ENCODE measurements around the gene TLX2. TPM values are rescaled to one million over a fixed set of nuclear protein-coding genes. Genes with fewer than 3 reads are reported as not detected.

The TLX2 gene
- total and polyA plus RNA-seq, 2 of the 13 experiments (the other 11 are each of a cell fraction or from before 2014, with no cell fraction given) = 0.05 to 0.20 TPM

DNA sequence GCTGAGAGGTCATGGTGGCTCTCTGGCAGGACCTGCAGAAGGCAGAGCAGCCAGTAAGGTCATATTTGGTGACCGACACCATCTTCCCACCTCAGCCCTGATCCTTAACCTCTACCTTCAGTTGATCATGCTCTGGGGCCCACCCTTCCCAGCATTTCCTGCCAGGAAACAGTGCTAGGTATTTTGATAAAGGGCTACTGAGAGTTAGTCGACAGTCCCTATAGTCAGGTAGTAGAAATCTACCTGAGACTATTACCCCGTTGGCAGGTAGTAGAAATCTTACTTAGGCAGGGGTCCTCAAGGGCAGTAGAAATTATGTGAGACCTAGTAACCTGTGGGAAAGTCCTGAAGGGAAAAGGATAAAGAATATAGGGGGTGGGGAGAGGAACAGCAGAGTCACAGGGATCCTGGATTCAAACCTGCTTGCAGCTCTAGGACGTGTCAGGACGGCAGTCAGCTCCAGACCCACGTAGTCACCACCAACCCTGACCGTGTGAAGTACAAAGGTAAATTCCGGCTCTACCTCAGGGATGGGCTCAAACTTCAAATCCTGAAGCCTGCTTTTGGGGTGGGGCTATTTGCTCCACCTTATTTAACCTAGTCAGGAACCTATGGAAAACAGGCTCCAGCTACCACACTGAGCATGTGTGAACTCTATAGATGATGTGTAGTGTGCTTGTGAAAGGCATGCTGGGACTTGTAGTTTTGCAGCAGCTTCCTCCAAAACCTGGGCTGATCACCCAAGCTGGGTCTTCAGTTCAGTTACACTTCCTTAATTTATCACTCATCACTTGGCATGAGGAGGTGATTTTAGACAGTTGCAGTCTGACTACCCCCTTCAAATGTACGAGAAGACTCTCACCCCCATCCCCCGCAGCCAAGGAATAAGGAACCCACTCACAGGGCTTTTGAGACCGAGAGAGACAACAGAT lies 11.7 kb downstream of the TLX2 start, which contains the start of gene DQX1 (continued):
- TF ChIP-seq, protein P1, sequence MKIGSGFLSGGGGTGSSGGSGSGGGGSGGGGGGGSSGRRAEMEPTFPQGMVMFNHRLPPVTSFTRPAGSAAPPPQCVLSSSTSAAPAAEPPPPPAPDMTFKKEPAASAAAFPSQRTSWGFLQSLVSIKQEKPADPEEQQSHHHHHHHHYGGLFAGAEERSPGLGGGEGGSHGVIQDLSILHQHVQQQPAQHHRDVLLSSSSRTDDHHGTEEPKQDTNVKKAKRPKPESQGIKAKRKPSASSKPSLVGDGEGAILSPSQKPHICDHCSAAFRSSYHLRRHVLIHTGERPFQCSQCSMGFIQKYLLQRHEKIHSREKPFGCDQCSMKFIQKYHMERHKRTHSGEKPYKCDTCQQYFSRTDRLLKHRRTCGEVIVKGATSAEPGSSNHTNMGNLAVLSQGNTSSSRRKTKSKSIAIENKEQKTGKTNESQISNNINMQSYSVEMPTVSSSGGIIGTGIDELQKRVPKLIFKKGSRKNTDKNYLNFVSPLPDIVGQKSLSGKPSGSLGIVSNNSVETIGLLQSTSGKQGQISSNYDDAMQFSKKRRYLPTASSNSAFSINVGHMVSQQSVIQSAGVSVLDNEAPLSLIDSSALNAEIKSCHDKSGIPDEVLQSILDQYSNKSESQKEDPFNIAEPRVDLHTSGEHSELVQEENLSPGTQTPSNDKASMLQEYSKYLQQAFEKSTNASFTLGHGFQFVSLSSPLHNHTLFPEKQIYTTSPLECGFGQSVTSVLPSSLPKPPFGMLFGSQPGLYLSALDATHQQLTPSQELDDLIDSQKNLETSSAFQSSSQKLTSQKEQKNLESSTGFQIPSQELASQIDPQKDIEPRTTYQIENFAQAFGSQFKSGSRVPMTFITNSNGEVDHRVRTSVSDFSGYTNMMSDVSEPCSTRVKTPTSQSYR (CRISPR knock-in tag; IDR thresholded peaks at IDR 0.05; ENCODE audit: borderline replicate concordance) = 0 out of 2 replicates have a peak, but pooled peaks have one; percentile 21
- TF ChIP-seq ZNF446 (CRISPR knock-in tag; IDR thresholded peaks at IDR 0.05) = no peak
- TF ChIP-seq ZBTB3 (CRISPR knock-in tag; IDR thresholded peaks at IDR 0.05; ENCODE audit: borderline replicate concordance, low read depth) = 0 out of 2 replicates have a peak, but pooled peaks have one; percentile 29
- no peak for TF ChIP-seq TEAD2 (CRISPR knock-in tag; IDR thresholded peaks at IDR 0.05)
- TF ChIP-seq ZNF724P (CRISPR knock-in tag; IDR thresholded peaks at IDR 0.05; ENCODE audit: borderline replicate concordance) = no peak
- TF ChIP-seq, protein P2, sequence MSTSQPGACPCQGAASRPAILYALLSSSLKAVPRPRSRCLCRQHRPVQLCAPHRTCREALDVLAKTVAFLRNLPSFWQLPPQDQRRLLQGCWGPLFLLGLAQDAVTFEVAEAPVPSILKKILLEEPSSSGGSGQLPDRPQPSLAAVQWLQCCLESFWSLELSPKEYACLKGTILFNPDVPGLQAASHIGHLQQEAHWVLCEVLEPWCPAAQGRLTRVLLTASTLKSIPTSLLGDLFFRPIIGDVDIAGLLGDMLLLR (CRISPR knock-in tag; IDR thresholded peaks at IDR 0.05) = no peak
- peak; percentile 72 for TF ChIP-seq CREB1 (IDR thresholded peaks at IDR 0.05)
- peak; percentile 95 for TF ChIP-seq CREB1 (CRISPR knock-in tag; IDR thresholded peaks at IDR 0.05)
- TF ChIP-seq ZNF615 (CRISPR knock-in tag; IDR thresholded peaks at IDR 0.05; ENCODE audit: borderline replicate concordance) = no peak
- TF ChIP-seq, protein P3, sequence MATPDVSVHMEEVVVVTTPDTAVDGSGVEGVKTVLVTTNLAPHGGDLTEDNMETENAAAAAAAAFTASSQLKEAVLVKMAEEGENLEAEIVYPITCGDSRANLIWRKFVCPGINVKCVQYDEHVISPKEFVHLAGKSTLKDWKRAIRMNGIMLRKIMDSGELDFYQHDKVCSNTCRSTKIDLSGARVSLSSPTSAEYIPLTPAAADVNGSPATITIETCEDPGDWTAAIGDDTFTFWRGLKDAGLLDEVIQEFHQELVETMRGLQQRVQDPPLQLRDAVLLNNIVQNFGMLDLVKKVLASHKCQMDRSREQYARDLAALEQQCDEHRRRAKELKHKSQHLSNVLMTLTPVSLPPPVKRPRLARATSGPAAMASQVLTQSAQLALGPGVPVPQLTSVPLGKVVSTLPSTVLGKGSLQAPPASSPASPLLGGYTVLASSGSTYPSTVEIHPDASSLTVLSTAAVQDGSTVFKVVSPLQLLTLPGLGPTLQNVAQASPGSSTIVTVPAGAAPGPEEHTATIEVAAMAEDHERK (CRISPR knock-in tag; IDR thresholded peaks at IDR 0.05; ENCODE audit: low read depth) = peak; percentile 38; the same call in 1 of the 2 replicates
- TF ChIP-seq POLR2AphosphoS2 (IDR thresholded peaks at IDR 0.05; ENCODE audit: low read depth, low read length) = peak; percentile 88
- no peak for TF ChIP-seq JARID2 (CRISPR knock-in tag; IDR thresholded peaks at IDR 0.05; ENCODE audit: insufficient replicate concordance)
- TF ChIP-seq, protein P4, sequence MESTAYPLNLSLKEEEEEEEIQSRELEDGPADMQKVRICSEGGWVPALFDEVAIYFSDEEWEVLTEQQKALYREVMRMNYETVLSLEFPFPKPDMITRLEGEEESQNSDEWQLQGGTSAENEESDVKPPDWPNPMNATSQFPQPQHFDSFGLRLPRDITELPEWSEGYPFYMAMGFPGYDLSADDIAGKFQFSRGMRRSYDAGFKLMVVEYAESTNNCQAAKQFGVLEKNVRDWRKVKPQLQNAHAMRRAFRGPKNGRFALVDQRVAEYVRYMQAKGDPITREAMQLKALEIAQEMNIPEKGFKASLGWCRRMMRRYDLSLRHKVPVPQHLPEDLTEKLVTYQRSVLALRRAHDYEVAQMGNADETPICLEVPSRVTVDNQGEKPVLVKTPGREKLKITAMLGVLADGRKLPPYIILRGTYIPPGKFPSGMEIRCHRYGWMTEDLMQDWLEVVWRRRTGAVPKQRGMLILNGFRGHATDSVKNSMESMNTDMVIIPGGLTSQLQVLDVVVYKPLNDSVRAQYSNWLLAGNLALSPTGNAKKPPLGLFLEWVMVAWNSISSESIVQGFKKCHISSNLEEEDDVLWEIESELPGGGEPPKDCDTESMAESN (CRISPR knock-in tag; conservative IDR thresholded peaks at IDR 0.05) = 0 out of 2 replicates have a peak, but pooled peaks have one; percentile 33
- peak; percentile 29; the same call in 1 of the 2 replicates for TF ChIP-seq ZFP36L1 (CRISPR knock-in tag; IDR thresholded peaks at IDR 0.05)
- no peak for TF ChIP-seq ZNF556 (CRISPR knock-in tag; IDR thresholded peaks at IDR 0.05; ENCODE audit: borderline replicate concordance)
- TF ChIP-seq, protein P5, sequence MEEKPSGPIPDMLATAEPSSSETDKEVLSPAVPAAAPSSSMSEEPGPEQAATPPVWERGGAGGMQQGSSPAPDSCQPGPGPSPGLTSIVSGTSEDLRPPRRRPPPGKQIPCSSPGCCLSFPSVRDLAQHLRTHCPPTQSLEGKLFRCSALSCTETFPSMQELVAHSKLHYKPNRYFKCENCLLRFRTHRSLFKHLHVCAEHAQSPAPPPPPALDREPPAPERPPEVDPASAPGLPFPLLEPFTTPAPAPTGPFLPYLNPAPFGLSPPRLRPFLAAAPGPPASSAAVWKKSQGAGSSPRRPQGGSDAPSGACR (CRISPR knock-in tag; IDR thresholded peaks at IDR 0.05) = peak; percentile 80
- no peak for TF ChIP-seq ZNF30 (CRISPR knock-in tag; IDR thresholded peaks at IDR 0.05)
- TF ChIP-seq, protein P6, sequence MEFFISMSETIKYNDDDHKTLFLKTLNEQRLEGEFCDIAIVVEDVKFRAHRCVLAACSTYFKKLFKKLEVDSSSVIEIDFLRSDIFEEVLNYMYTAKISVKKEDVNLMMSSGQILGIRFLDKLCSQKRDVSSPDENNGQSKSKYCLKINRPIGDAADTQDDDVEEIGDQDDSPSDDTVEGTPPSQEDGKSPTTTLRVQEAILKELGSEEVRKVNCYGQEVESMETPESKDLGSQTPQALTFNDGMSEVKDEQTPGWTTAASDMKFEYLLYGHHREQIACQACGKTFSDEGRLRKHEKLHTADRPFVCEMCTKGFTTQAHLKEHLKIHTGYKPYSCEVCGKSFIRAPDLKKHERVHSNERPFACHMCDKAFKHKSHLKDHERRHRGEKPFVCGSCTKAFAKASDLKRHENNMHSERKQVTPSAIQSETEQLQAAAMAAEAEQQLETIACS (CRISPR knock-in tag; IDR thresholded peaks at IDR 0.05) = no peak
- no peak for TF ChIP-seq AKAP8 (CRISPR knock-in tag; IDR thresholded peaks at IDR 0.05)

All from HepG2 (cell line).